Nephron (organoid): ENCODE measurements around the gene RGSL1.

Experiments
- H3K27ac Mint-ChIP-seq, 3 experiments: 2 replicates each; pipeline ENCODE4 v1.8.0; 2020; ENCODE audit warnings: mixed read lengths in 3 of 3, mild to moderate bottlenecking in 2 of 3, moderate library complexity in 1 of 3
- H3K27me3 Mint-ChIP-seq: 2 replicates; pipeline ENCODE4 v1.8.0; 2021; ENCODE audit warnings: low read depth, mild to moderate bottlenecking, moderate library complexity, mixed read lengths
- H3K36me3 Mint-ChIP-seq: 2 replicates; pipeline ENCODE4 v1.8.0; 2020; ENCODE audit warnings: low read depth, mixed read lengths
- H3K4me1 Mint-ChIP-seq: 2 replicates; pipeline ENCODE4 v1.8.0; 2020; ENCODE audit warnings: mixed read lengths
- H3K4me3 Mint-ChIP-seq, 3 experiments: 2 replicates each; pipeline ENCODE4 v1.8.0; 2020; ENCODE audit warnings: mild to moderate bottlenecking in 3 of 3, mixed read lengths in 3 of 3, moderate library complexity in 2 of 3
- H3K9me3 Mint-ChIP-seq: 2 replicates; pipeline ENCODE4 v1.8.0; 2020; ENCODE audit warnings: mixed read lengths
- CTCF ChIP-seq, 3 experiments: fragments of 200-600 bp; sonication (generic); IDR thresholded peaks; one replicate each; pipeline ENCODE4 v1.5.0; 2021; ENCODE audit warnings: antibody characterized with exemption in 3 of 3; ENCODE audit not compliant: unreplicated experiment in 3 of 3

RGSL1 gene

GRCh38 chr1:182563095-182563494 is 113.1 kb downstream of the RGSL1 start:
- Mint-ChIP-seq H3K27ac (no peak overlapping the region), H3K9me3 (no peaks in the 10 kb centered on the region), H3K27me3 (no peaks in the 10 kb centered on the region), H3K4me1 (no peaks in the 10 kb centered on the region), H3K36me3 (no peaks in the 10 kb centered on the region), H3K4me3 (no peak overlapping the region)
- TF ChIP-seq CTCF (IDR thresholded peaks at IDR 0.05; ENCODE audit: unreplicated experiment in 3 of 3) = no peak

GRCh38 chr1:182564406-182565004 is 114.6 kb downstream of the RGSL1 start:
- Mint-ChIP-seq H3K4me1 (no peaks in the 10 kb centered on the region), H3K9me3 (no peaks in the 10 kb centered on the region), H3K4me3 (no peak overlapping the region), H3K27ac (no peak overlapping the region), H3K27me3 (no peaks in the 10 kb centered on the region), H3K36me3 (no peaks in the 10 kb centered on the region)
- TF ChIP-seq CTCF (IDR thresholded peaks at IDR 0.05; ENCODE audit: unreplicated experiment in 3 of 3) = no peak

- H3K27me3 Mint-ChIP-seq = no peaks in the 10 kb centered on the region
- TF ChIP-seq CTCF (IDR thresholded peaks at IDR 0.05; ENCODE audit: unreplicated experiment in 3 of 3) = no peak
- no peaks in the 10 kb centered on the region for H3K4me1 Mint-ChIP-seq
- H3K36me3 Mint-ChIP-seq = no peaks in the 10 kb centered on the region
- H3K9me3 Mint-ChIP-seq = no peaks in the 10 kb centered on the region
- H3K27ac Mint-ChIP-seq = no peak overlapping the region
- H3K4me3 Mint-ChIP-seq = no peak overlapping the region
These were observed 115.6 kb downstream of the RGSL1 start for GRCh38 chr1:182565537-182565936.

GRCh38 chr1:182567629-182568028 is 117.7 kb downstream of the RGSL1 start:
- no peak overlapping the region for H3K4me3 Mint-ChIP-seq
- no peak overlapping the region for H3K27ac Mint-ChIP-seq
- no peaks in the 10 kb centered on the region for H3K4me1 Mint-ChIP-seq
- no peaks in the 10 kb centered on the region for H3K36me3 Mint-ChIP-seq
- H3K27me3 Mint-ChIP-seq = no peaks in the 10 kb centered on the region
- TF ChIP-seq CTCF (IDR thresholded peaks at IDR 0.05; ENCODE audit: unreplicated experiment in 3 of 3) = no peak
- no peaks in the 10 kb centered on the region for H3K9me3 Mint-ChIP-seq

GRCh38 chr1:182568647-182569284 is 118.8 kb downstream of the RGSL1 start:
- H3K4me1 Mint-ChIP-seq = no peaks in the 10 kb centered on the region
- no peaks in the 10 kb centered on the region for H3K36me3 Mint-ChIP-seq
- H3K9me3 Mint-ChIP-seq = no peaks in the 10 kb centered on the region

More at GRCh38 chr1:182568647-182569284, 118.8 kb downstream of the RGSL1 start:
- H3K27me3 Mint-ChIP-seq = no peaks in the 10 kb centered on the region
- H3K27ac Mint-ChIP-seq = no peak overlapping the region
- no peak overlapping the region for H3K4me3 Mint-ChIP-seq
- TF ChIP-seq CTCF (IDR thresholded peaks at IDR 0.05; ENCODE audit: unreplicated experiment in 3 of 3) = no peak
